ENCODE data around the gene TSPAN9. TPM values are rescaled to one million over a fixed set of nuclear protein-coding genes. Genes with fewer than 3 reads are reported as not detected.

Gene TSPAN9
- total and polyA plus RNA-seq, 10 of the 15 experiments (the other 5 are each of a cell fraction or from before 2014, with no cell fraction given), result 0.03 to 1.0 (median 0.12) TPM; not detected in 5

DNA sequence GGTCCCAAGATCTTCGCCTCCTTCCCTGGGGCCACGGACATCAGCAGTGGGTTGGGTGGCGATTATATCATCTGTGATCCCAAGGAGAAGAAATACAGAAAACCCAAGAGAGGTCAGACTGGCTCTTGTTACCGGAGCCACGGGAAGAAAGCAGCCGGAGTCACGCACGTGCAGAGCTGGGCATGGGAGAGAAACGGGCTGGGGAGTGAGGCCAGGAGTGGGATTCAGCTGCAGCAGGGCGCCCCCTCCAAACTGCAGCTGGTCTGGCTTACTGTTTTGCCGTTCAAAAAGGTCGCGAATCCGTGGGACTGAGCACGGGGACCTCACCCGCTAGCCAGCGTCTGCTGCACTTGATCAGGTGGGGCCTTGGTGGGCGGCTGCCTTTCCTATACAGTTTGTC is 207.2 kb downstream of the TSPAN9 start:
- no peak overlapping the region for H3K27ac ChIP-seq (ENCODE audit: control insufficient read depth, insufficient read depth)
- no peak for DNase-seq (ENCODE audit: low read depth, low spot score)
- no peak for TF ChIP-seq SMC3 (IDR thresholded peaks at IDR 0.05; ENCODE audit: borderline replicate concordance, low read length)
- no peak for TF ChIP-seq TBL1XR1 (IDR thresholded peaks at IDR 0.05; ENCODE audit: low read depth, low read length)
- no peak for TF ChIP-seq CREB1 (IDR thresholded peaks at IDR 0.05; ENCODE audit: low read depth)
- no peak for TF ChIP-seq YBX1 (IDR thresholded peaks at IDR 0.05)
- no peak for TF ChIP-seq HDAC6 (IDR thresholded peaks at IDR 0.05; ENCODE audit: unreplicated experiment)
- TF ChIP-seq TCF3 (IDR thresholded peaks at IDR 0.05; ENCODE audit: borderline replicate concordance, insufficient read depth, low read depth, low read length), result no peak
- TF ChIP-seq, protein P1, sequence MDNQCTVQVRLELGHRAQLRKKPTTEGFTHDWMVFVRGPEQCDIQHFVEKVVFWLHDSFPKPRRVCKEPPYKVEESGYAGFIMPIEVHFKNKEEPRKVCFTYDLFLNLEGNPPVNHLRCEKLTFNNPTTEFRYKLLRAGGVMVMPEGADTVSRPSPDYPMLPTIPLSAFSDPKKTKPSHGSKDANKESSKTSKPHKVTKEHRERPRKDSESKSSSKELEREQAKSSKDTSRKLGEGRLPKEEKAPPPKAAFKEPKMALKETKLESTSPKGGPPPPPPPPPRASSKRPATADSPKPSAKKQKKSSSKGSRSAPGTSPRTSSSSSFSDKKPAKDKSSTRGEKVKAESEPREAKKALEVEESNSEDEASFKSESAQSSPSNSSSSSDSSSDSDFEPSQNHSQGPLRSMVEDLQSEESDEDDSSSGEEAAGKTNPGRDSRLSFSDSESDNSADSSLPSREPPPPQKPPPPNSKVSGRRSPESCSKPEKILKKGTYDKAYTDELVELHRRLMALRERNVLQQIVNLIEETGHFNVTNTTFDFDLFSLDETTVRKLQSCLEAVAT (IDR thresholded peaks at IDR 0.05), result no peak
- TF ChIP-seq BCL3 (IDR thresholded peaks at IDR 0.05; ENCODE audit: borderline replicate concordance, insufficient read depth, low read depth, low read length, poor library complexity, severe bottlenecking), result no peak
- TF ChIP-seq NR2F1 (conservative IDR thresholded peaks at IDR 0.05), result no peak
- TF ChIP-seq, protein P2, sequence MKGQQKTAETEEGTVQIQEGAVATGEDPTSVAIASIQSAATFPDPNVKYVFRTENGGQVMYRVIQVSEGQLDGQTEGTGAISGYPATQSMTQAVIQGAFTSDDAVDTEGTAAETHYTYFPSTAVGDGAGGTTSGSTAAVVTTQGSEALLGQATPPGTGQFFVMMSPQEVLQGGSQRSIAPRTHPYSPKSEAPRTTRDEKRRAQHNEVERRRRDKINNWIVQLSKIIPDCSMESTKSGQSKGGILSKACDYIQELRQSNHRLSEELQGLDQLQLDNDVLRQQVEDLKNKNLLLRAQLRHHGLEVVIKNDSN (IDR thresholded peaks at IDR 0.05; ENCODE audit: borderline replicate concordance, extremely low read length, insufficient read depth, low read depth, low read length), result no peak
- TF ChIP-seq CHD2 (IDR thresholded peaks at IDR 0.05; ENCODE audit: borderline replicate concordance, low read depth, low read length), result no peak
- no peak for TF ChIP-seq KDM1A (IDR thresholded peaks at IDR 0.05; ENCODE audit: borderline replicate concordance)
- TF ChIP-seq NFIC (IDR thresholded peaks at IDR 0.05; ENCODE audit: low read depth, low read length), result no peak
- TF ChIP-seq, protein P3, sequence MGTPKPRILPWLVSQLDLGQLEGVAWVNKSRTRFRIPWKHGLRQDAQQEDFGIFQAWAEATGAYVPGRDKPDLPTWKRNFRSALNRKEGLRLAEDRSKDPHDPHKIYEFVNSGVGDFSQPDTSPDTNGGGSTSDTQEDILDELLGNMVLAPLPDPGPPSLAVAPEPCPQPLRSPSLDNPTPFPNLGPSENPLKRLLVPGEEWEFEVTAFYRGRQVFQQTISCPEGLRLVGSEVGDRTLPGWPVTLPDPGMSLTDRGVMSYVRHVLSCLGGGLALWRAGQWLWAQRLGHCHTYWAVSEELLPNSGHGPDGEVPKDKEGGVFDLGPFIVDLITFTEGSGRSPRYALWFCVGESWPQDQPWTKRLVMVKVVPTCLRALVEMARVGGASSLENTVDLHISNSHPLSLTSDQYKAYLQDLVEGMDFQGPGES (IDR thresholded peaks at IDR 0.05), result no peak
- no peak for TF ChIP-seq TAF1 (IDR thresholded peaks at IDR 0.05; ENCODE audit: borderline replicate concordance, low read depth, low read length)
- no peak for TF ChIP-seq NFYA (IDR thresholded peaks at IDR 0.05; ENCODE audit: borderline replicate concordance, low read depth, low read length)
- no peak for TF ChIP-seq HDGF (IDR thresholded peaks at IDR 0.05)
- BruUV-seq (replicated peaks), result no TSS peak
- no peak overlapping the region for H3K4me2 ChIP-seq (ENCODE audit: control insufficient read depth, insufficient read depth)
- ChIA-PET RAD21 (ENCODE audit: unreplicated experiment) (no interaction called here), SMC1A (ENCODE audit: uncharacterized antibody, unreplicated experiment) (no interaction called here), CTCF (interaction anchor here (1.0 kb wide), 1 partner anchor 16 kb away, joined by 3 read pairs; no protein-coding TSS in a partner anchor), POLR2A (no interaction called here)
- no peak overlapping the region for H2AFZ ChIP-seq (ENCODE audit: control insufficient read depth, low read depth, low read length)
- no peaks in the 10 kb centered on the region for H3K79me2 ChIP-seq (ENCODE audit: control insufficient read depth, insufficient read depth, low read length)
- intact Hi-C loops (cut with micrococcal nuclease; ENCODE audit: unreplicated experiment) (no loop called here), in situ Hi-C loops (cut with MboI) (no loop called here)
- no peak for ATAC-seq
- H4K20me1 ChIP-seq (ENCODE audit: control insufficient read depth, insufficient read depth), result no peaks in the 10 kb centered on the region
- H3K27me3 ChIP-seq (replicated peaks in 1 of 2; ENCODE audit: control insufficient read depth in 2 of 2, insufficient read depth in 2 of 2, low read length in 1 of 2), result peaks cover 2 to 10% of the 10 kb centered on the region in 2 experiments; a peak in 3 of 4 replicates
- H3K9ac ChIP-seq (ENCODE audit: control insufficient read depth, insufficient read depth, low read length), result no peak overlapping the region
- H3K9me3 ChIP-seq (replicated peaks; ENCODE audit: control insufficient read depth, insufficient read depth, low read length), result no peaks in the 10 kb centered on the region
- 50% methylated on average over 18 of the region's 18 CpGs for WGBS (ENCODE audit: insufficient coverage, insufficient replicate concordance, low lambda C conversion rate, missing lambda C conversion rate)
- no peak overlapping the region for H3K4me3 ChIP-seq
- H3K4me1 ChIP-seq (ENCODE audit: control insufficient read depth, insufficient read depth, low read length), result no peaks in the 10 kb centered on the region
- H3K36me3 ChIP-seq (ENCODE audit: control insufficient read depth in 2 of 2, insufficient read depth in 2 of 2, low read length in 1 of 2), result no peaks in the 10 kb centered on the region
- no peak for FAIRE-seq
